Activated naive CD8-positive, alpha-beta T cell treated with anti-CD3 and anti-CD28 coated beads, Interleukin-2, amount 10 ng/mL, durations not matched to agents 7 days and 5 days (primary cell): ENCODE data around the gene SELENOT. TPM values are rescaled to one million over a fixed set of nuclear protein-coding genes. Genes with fewer than 3 reads are reported as not detected.

Source experiments
- ATAC-seq: fragments of 150-1000 bp; cut with Tn5 transposase; one replicate; pipeline ENCODE4 v1.10.0; 2021; ENCODE audit warnings: low read depth, moderate library complexity
- POLR2A ChIA-PET: fragments of 350-600 bp; sonication (Branson Sonifier 250); formaldehyde crosslinking; loops from one replicate; lab custom pipeline; 2021; ENCODE audit warnings: antibody characterized with exemption; lab: Charles Lee
- DNase-seq: peaks from one replicate; pipeline ENCODE4 v3.0.0; 2021
- H3K27ac Mint-ChIP-seq: one replicate; pipeline ENCODE4 v1.8.0; 2022; ENCODE audit warnings: mild to moderate bottlenecking, mixed read lengths
- H3K27me3 Mint-ChIP-seq: one replicate; pipeline ENCODE4 v1.8.0; 2022; ENCODE audit warnings: mild to moderate bottlenecking, moderate library complexity, mixed read lengths
- H3K36me3 Mint-ChIP-seq: one replicate; pipeline ENCODE4 v1.8.0; 2021; ENCODE audit warnings: mild to moderate bottlenecking, mixed read lengths
- H3K4me1 Mint-ChIP-seq: one replicate; pipeline ENCODE4 v1.8.0; 2021; ENCODE audit warnings: mixed read lengths
- H3K4me3 Mint-ChIP-seq: one replicate; pipeline ENCODE4 v1.8.0; 2022; ENCODE audit warnings: mild to moderate bottlenecking, moderate library complexity, mixed read lengths
- H3K9me3 Mint-ChIP-seq: one replicate; pipeline ENCODE4 v1.8.0; 2021; ENCODE audit warnings: mixed read lengths
- total RNA-seq, 2 experiments: library from RNA; stranded (reverse); gene quantifications; one replicate each; pipeline ENCODE4 v1.2.3, GENCODE V29; 2021

Gene SELENOT, protein sequence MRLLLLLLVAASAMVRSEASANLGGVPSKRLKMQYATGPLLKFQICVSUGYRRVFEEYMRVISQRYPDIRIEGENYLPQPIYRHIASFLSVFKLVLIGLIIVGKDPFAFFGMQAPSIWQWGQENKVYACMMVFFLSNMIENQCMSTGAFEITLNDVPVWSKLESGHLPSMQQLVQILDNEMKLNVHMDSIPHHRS
- 10 to 100 TPM; 92.5 to 94.2 TPM for total RNA-seq

GRCh38 chr3:150603153-150603979 is at the start of gene SELENOT:
Gene SELENOT (plus strand): TSS chr3:150603321. CDS start chr3:150603363, 42 bp downstream.
- Mint-ChIP-seq H3K27ac (peak within 1 kb of the TSS; percentile 92), H3K4me3 (peak within 1 kb of the TSS; percentile 88), H3K27me3 (no peaks in the 10 kb centered on the region), H3K9me3 (no peaks in the 10 kb centered on the region), H3K36me3 (peaks cover 33% of the 10 kb centered on the region), H3K4me1 (peaks cover 46% of the 10 kb centered on the region)
- ATAC-seq (peak; percentile 91), DNase-seq (peak; percentile 98)
- POLR2A ChIA-PET, result interaction anchor here (0.6 to 3.5 kb wide), 28 partner anchors 8 to 194 kb away, joined by 3 to 51 read pairs (median 4); partner anchors contain the start of genes EIF2A, ERICH6, SERP1 and SIAH2

DNA sequence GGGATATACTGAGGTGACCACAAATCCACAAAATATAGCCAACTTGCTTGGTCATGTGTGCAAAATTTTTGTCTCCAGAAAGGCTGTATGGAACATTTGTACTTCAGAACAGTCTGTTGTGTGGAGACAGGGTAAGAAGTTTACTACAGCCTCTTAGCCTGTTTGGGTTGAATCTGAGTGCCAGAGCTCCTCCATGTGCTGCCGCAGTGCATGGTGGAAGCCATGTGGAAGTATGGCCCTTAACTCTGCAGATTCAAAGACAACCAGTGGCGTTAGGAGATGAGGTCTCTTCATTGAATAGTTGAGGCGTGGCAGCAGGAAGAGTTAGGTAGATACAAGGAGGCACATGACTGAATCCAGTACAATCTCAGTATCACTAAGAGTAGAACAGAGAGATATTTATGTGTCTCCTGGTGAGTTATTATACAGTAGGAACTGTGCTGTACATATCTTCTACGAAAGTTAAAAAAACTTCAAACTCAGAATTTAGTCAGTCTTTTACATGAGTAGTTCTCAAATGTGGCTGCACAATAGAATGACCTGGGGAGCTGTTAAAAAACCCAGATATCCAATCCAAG is 47.2 kb upstream of the SELENOT start:
- H3K27ac Mint-ChIP-seq, result no peak overlapping the region
- POLR2A ChIA-PET, result interaction anchor here (1.5 kb wide), 1 partner anchor 10 kb away, joined by 5 read pairs; the partner anchor contains the start of genes EIF2A and SERP1
- ATAC-seq, result no peak

GRCh38 chr3:150556792-150557191 is 46.3 kb upstream of the SELENOT start:
- POLR2A ChIA-PET, result interaction anchor here (1.5 kb wide), 1 partner anchor 11 kb away, joined by 5 read pairs; the partner anchor contains the start of genes EIF2A and SERP1
- Mint-ChIP-seq H3K4me1 (peaks cover 12% of the 10 kb centered on the region), H3K36me3 (peaks cover 36% of the 10 kb centered on the region), H3K9me3 (no peaks in the 10 kb centered on the region), H3K27me3 (no peaks in the 10 kb centered on the region), H3K27ac (no peak overlapping the region), H3K4me3 (no peak overlapping the region)
- ATAC-seq (no peak), DNase-seq (no peak)

More for the DNA sequence above, 47.2 kb upstream of the SELENOT start:
- peaks cover 14% of the 10 kb centered on the region for H3K4me1 Mint-ChIP-seq
- peaks cover 37% of the 10 kb centered on the region for H3K36me3 Mint-ChIP-seq
- H3K9me3 Mint-ChIP-seq, result no peaks in the 10 kb centered on the region
- no peaks in the 10 kb centered on the region for H3K27me3 Mint-ChIP-seq
- no peak overlapping the region for H3K4me3 Mint-ChIP-seq
- no peak for DNase-seq

DNA sequence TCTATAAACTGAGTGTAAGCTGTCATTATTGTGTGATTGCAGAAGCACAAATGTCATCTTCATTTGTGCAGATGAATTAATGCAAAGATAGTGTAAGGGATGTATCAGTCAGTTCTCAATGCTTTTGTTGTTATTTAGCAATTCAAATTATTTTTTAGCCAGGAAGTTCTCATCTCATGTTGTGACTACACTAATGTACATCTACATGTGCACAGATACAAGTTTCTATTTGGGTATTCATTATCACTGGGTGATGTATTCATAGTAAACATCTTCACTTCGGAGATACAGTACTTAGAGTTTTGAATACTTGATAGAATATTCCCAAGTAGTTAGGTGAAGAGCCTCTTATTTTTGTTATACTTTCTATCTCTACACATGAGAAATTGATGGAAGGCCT is 45.4 kb upstream of the SELENOT start:
- Mint-ChIP-seq H3K27me3 (no peaks in the 10 kb centered on the region), H3K4me3 (no peak overlapping the region), H3K9me3 (no peaks in the 10 kb centered on the region), H3K27ac (no peak overlapping the region), H3K36me3 (peaks cover 39% of the 10 kb centered on the region), H3K4me1 (peaks cover 12% of the 10 kb centered on the region)
- ATAC-seq (no peak), DNase-seq (no peak)
- POLR2A ChIA-PET, result no interaction called here

- no peak for ATAC-seq
- POLR2A ChIA-PET, result no interaction called here
- peaks cover 18% of the 10 kb centered on the region for H3K36me3 Mint-ChIP-seq
- H3K9me3 Mint-ChIP-seq, result no peaks in the 10 kb centered on the region
- no peaks in the 10 kb centered on the region for H3K27me3 Mint-ChIP-seq
- peaks cover 3% of the 10 kb centered on the region for H3K4me1 Mint-ChIP-seq
- no peak overlapping the region for H3K27ac Mint-ChIP-seq
- no peak for DNase-seq
- H3K4me3 Mint-ChIP-seq, result no peak overlapping the region
These were observed 38.9 kb upstream of the SELENOT start for GRCh38 chr3:150564243-150564642.

- Mint-ChIP-seq H3K9me3 (no peaks in the 10 kb centered on the region), H3K36me3 (peaks cover 12% of the 10 kb centered on the region), H3K27me3 (no peaks in the 10 kb centered on the region), H3K4me3 (no peak overlapping the region), H3K27ac (no peak overlapping the region), H3K4me1 (no peaks in the 10 kb centered on the region)
- no peak for DNase-seq
- POLR2A ChIA-PET, result no interaction called here
- no peak for ATAC-seq
These were observed 35.8 kb upstream of the SELENOT start for GRCh38 chr3:150567328-150567727.

- Mint-ChIP-seq H3K4me3 (no peak overlapping the region), H3K36me3 (peaks cover 30% of the 10 kb centered on the region), H3K9me3 (no peaks in the 10 kb centered on the region), H3K4me1 (peaks cover 14% of the 10 kb centered on the region), H3K27ac (no peak overlapping the region), H3K27me3 (no peaks in the 10 kb centered on the region)
- DNase-seq (no peak), ATAC-seq (no peak)
- POLR2A ChIA-PET, result interaction anchor here (0.7 kb wide), 3 partner anchors 18 to 225 kb away, joined by 3 to 5 read pairs (median 3); partner anchors contain the start of gene SELENOT
These were observed 25.3 kb upstream of the SELENOT start for GRCh38 chr3:150577855-150578254.

DNA sequence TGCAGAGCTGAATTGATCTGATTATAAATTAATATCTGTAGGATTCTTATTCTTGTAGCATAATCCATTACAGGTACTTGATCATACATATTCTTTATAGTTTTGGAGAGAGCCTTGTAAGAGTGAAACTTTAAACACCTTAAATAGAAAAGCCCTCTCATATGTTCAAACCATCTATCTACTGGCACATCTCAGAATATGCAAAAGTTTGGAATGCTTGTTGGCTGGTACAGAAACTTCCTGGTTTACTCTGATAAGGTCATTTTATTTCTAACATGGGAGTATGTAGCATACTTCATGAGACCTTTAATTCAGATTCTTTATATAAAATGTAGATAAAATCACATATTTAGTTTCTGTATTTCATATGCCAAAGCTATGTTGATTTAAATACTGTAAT is 21.9 kb upstream of the SELENOT start:
- H3K9me3 Mint-ChIP-seq, result no peaks in the 10 kb centered on the region
- POLR2A ChIA-PET, result no interaction called here
- H3K36me3 Mint-ChIP-seq, result peaks cover 36% of the 10 kb centered on the region
- no peak for ATAC-seq
- no peak for DNase-seq
- no peak overlapping the region for H3K27ac Mint-ChIP-seq
- H3K4me3 Mint-ChIP-seq, result no peak overlapping the region
- H3K4me1 Mint-ChIP-seq, result peaks cover 16% of the 10 kb centered on the region
- H3K27me3 Mint-ChIP-seq, result no peaks in the 10 kb centered on the region

DNA sequence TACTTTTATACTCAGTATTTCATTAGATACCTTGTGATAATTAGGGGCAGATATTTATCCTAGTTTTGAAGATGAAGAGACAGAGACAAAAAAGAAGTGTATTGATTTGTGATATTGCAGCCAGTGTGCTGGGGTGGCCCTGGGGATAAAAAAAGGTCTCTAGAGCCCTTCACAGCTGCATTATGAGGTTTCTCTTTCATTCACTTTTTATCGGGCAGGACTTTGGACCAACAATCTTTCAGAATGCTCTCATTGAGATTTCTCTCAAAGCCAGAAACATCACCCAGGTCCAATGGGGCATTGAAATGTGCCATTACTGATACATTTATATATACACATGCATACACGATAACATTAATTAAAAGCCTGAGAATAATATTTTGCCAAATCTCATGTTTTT is 20.5 kb upstream of the SELENOT start:
- Mint-ChIP-seq H3K27ac (no peak overlapping the region), H3K4me1 (peaks cover 11% of the 10 kb centered on the region), H3K4me3 (no peak overlapping the region), H3K9me3 (no peaks in the 10 kb centered on the region), H3K27me3 (no peaks in the 10 kb centered on the region), H3K36me3 (peaks cover 26% of the 10 kb centered on the region)
- ATAC-seq (no peak), DNase-seq (no peak)
- POLR2A ChIA-PET, result no interaction called here

DNA sequence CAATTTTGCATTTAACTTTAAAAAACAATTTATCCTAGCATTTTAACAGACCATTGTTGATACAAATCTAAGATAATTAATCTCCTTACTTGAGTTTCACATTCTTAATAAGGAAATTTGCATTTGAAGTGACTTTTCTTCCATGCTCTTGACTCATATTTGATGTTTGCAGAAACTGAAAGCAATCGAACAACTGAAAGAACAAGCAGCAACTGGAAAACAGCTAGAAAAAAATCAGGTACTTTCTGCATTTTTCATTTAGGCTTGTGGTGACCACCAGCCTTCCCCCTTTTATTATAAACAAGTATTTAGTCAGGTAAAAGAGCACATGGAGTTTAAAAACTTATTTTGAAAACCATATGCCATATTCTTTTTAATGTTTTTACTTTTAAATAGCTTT is 20.1 kb upstream of the SELENOT start:
- Mint-ChIP-seq H3K9me3 (no peaks in the 10 kb centered on the region), H3K36me3 (peaks cover 26% of the 10 kb centered on the region), H3K4me1 (peaks cover 8% of the 10 kb centered on the region), H3K27me3 (no peaks in the 10 kb centered on the region), H3K27ac (peak overlapping the region; percentile 48), H3K4me3 (peak overlapping the region; percentile 6)
- ATAC-seq (no peak), DNase-seq (no peak)
- POLR2A ChIA-PET, result interaction anchor here (0.8 kb wide), 1 partner anchor 20 kb away, joined by 3 read pairs; the partner anchor contains the start of gene SELENOT

- H3K4me3 Mint-ChIP-seq, result no peak overlapping the region
- POLR2A ChIA-PET, result interaction anchor here (1.0 kb wide), 1 partner anchor 15 kb away, joined by 6 read pairs; the partner anchor contains the start of gene SELENOT
- H3K36me3 Mint-ChIP-seq, result peaks cover 17% of the 10 kb centered on the region
- H3K9me3 Mint-ChIP-seq, result no peaks in the 10 kb centered on the region
- H3K4me1 Mint-ChIP-seq, result peaks cover 9% of the 10 kb centered on the region
- no peaks in the 10 kb centered on the region for H3K27me3 Mint-ChIP-seq
- ATAC-seq, result no peak
- H3K27ac Mint-ChIP-seq, result peak overlapping the region; percentile 30
- no peak for DNase-seq
These were observed 14.9 kb upstream of the SELENOT start for GRCh38 chr3:150588027-150588830.

GRCh38 chr3:150589759-150590158 is 13.4 kb upstream of the SELENOT start:
- Mint-ChIP-seq H3K4me1 (peaks cover 9% of the 10 kb centered on the region), H3K27ac (peak overlapping the region; percentile 31), H3K36me3 (peaks cover 13% of the 10 kb centered on the region), H3K9me3 (no peaks in the 10 kb centered on the region), H3K27me3 (no peaks in the 10 kb centered on the region), H3K4me3 (no peak overlapping the region)
- no peak for DNase-seq
- ATAC-seq, result no peak
- POLR2A ChIA-PET, result interaction anchor here (1.5 kb wide), 1 partner anchor 13 kb away, joined by 6 read pairs; the partner anchor contains the start of gene SELENOT
